Skeletal muscle satellite cell (primary cell): ENCODE results near the gene LSS.

ENCODE experiments used
- H3K27me3 ChIP-seq: 2 replicates; pipeline ENCODE4 v1.7.0; 2013; ENCODE audit warnings: low read length; ENCODE audit not compliant: control insufficient read depth, insufficient read depth
- H3K36me3 ChIP-seq: 2 replicates; pipeline ENCODE4 v1.7.0; 2013; ENCODE audit warnings: mild to moderate bottlenecking, control low read depth, low read length; ENCODE audit not compliant: insufficient read depth
- H3K4me1 ChIP-seq: 2 replicates; pipeline ENCODE4 v1.7.0; 2013; ENCODE audit warnings: low read length; ENCODE audit not compliant: control insufficient read depth, insufficient read depth
- H3K4me2 ChIP-seq: 2 replicates; pipeline ENCODE4 v1.7.0; 2013; ENCODE audit warnings: mild to moderate bottlenecking, low read length
- H3K4me3 ChIP-seq: 2 replicates; pipeline ENCODE4 v1.7.0; 2013; ENCODE audit warnings: low read length
- H3K9ac ChIP-seq: 2 replicates; pipeline ENCODE4 v1.7.0; 2013; ENCODE audit warnings: mild to moderate bottlenecking, low read depth, low read length, moderate library complexity
- H3K9me3 ChIP-seq: replicated peaks from 2 replicates; pipeline ENCODE4 v1.7.0; 2013; ENCODE audit warnings: mild to moderate bottlenecking, control low read depth, low read length

The LSS gene

DNA sequence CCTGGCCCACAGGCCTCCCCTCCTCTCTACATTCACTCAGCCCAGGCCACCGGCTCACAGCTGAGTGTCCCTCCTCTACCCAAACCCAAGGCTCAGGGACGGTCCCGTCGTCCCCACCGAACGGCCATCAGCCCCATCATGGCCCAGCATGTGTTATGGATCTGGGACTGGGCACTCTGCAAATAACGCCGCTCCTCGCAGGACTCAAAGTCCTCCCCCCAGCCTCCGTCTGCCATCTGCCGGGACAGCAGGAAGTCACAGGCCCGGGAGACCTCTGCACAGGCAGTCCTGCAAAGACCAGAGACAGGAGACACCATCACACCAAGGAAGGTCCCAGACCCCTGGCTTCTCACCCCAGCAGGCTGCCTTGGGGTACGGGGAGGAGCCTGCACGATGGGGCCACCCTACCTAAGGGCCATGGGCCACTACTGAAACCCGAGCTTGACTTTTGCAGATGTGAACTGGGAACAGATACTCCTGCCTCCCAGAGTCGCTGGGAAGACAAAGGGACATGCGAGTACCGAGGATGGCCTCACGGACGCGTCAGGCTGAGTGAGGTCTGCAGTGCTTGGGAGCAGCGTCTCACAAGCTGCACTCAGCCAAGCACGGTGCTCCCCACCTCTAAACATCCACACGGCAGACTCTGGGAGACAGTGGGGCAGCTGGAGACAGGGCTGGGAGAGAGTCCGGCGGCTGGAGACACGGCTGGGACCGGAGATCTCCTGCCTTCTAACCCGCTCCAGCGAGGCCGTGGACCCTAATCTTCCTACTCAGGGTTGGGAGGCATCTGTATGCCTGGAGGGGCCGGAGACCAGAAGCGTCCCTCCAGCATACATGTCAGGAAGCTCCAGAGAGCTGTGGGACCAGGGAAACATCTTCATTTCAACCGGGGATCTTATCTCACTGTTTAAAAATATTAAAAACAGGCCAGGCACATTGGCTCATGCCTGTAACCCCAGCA, 33.9 kb downstream of the LSS start:
- H3K9me3 ChIP-seq, result no peaks in the 10 kb centered on the region
- peaks cover 18% of the 10 kb centered on the region for H3K4me1 ChIP-seq
- no peak overlapping the region for H3K4me3 ChIP-seq
- H3K27me3 ChIP-seq, result no peaks in the 10 kb centered on the region
- H3K4me2 ChIP-seq, result no peak overlapping the region
- H3K36me3 ChIP-seq, result peaks cover 63% of the 10 kb centered on the region
- no peak overlapping the region for H3K9ac ChIP-seq

- Histone ChIP-seq H3K9ac (no peak overlapping the region), H3K4me2 (no peak overlapping the region), H3K36me3 (peaks cover 63% of the 10 kb centered on the region), H3K4me1 (peaks cover 25% of the 10 kb centered on the region), H3K9me3 (no peaks in the 10 kb centered on the region), H3K27me3 (no peaks in the 10 kb centered on the region), H3K4me3 (no peak overlapping the region)
These were observed 34.7 kb downstream of the LSS start for GRCh38 chr21:46193829-46194373.

DNA sequence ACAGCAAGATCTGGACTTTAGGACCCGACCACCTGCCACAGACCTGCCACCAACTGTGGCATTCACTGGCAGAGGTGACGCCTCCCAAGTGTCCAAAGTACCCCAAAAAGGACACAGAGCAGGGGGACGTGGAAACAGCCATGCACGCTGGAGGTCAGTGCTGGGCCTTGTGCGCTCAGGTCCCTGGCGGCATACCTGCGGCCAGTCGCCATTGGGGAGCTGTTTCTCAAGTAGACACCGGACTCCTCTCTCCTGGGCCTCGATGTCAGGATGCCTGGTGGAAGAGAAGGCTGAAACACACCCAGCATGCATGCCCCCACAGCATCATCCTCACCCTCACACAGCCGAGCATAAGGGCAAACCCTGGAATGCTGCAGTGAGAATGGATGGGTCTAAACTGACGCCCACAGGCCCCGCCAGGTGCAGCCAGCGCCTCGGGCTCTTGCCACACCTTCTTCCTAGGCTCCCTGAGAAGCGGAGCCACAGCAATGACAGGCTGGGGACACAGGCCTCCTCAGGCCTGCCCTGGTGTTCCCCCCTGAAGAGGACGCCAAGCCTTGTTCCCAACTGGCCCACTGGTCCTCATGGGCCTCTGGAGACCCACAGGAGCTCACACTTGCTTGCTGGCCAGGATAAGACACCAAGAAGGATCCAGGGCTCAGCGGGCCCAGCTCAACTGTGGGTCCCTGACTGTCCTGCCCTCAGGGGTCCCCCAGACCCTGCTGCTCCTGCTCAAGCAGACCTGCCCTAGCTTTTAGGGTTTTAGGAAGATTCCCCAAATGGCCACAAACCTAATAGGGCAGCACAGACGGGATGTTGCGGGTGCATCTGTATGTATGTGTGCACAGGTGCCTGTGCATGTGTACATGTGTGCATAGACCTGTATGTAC, 36.6 kb downstream of the LSS start:
- Histone ChIP-seq H3K9ac (no peak overlapping the region), H3K4me2 (peak overlapping the region; percentile 31), H3K4me3 (no peak overlapping the region), H3K4me1 (peaks cover 37% of the 10 kb centered on the region), H3K9me3 (no peaks in the 10 kb centered on the region), H3K27me3 (no peaks in the 10 kb centered on the region), H3K36me3 (peaks cover 58% of the 10 kb centered on the region)

DNA sequence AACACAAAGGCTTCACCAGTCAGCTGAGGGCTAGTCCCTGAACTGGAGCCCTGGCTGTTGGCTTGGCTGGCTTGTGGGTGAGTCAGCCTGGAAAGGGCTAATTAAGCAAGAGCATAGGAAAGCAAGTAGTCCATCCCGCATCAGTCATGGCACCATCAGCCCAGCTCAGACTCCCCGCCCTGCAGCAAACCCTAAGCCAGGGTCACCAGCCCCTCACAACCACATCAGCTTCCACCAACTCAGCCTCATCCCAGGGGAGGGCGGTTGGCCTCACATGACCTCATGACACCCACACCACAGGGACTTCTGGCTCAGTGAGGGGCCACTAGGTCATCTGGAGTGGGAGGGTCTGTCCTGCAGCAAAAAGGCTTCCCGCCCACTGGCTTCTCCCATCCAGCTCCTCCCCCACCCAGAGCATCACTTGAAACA, 37.3 kb downstream of the LSS start:
- Histone ChIP-seq H3K36me3 (peaks cover 51% of the 10 kb centered on the region), H3K9me3 (no peaks in the 10 kb centered on the region), H3K4me1 (peaks cover 37% of the 10 kb centered on the region), H3K4me3 (no peak overlapping the region), H3K4me2 (peak overlapping the region; percentile 31), H3K9ac (no peak overlapping the region), H3K27me3 (no peaks in the 10 kb centered on the region)

GRCh38 chr21:46190491-46191131, 38.0 kb downstream of the LSS start:
- peak overlapping the region; percentile 13 for H3K4me2 ChIP-seq
- no peaks in the 10 kb centered on the region for H3K9me3 ChIP-seq
- H3K9ac ChIP-seq, result no peak overlapping the region
- H3K4me3 ChIP-seq, result no peak overlapping the region
- H3K27me3 ChIP-seq, result no peaks in the 10 kb centered on the region
- H3K4me1 ChIP-seq, result peaks cover 37% of the 10 kb centered on the region
- H3K36me3 ChIP-seq, result peaks cover 45% of the 10 kb centered on the region

DNA sequence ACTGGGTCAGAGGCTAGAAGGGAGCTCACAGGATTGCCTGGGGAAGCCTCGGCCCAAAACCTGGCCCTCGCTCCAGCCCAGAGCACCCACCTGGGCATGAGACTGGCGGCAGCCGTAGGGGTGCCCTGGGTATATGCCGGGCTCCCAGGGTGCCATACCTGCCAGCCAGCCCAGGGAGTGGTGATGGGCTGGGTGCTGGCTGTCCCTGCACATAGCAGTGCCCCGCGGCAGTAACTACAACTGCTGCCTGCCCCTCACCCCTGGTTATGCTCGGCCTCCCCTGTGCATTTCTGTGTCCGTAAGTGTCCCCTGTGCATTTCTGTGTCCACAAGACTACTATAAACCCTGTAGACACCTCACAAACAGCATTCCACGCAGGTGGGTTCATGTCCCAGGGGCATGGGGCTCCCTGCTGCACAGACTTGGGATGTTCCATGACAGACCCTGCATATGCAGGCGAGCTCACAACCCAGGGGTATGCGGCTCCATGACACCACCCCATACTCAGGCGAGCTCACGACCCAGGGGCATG, 38.5 kb downstream of the LSS start:
- H3K9ac ChIP-seq, result no peak overlapping the region

GRCh38 chr21:46189213-46189958, 39.2 kb downstream of the LSS start:
- H3K27me3 ChIP-seq, result no peaks in the 10 kb centered on the region
- no peaks in the 10 kb centered on the region for H3K9me3 ChIP-seq
- H3K4me3 ChIP-seq, result no peak overlapping the region
- H3K4me1 ChIP-seq, result peaks cover 37% of the 10 kb centered on the region
- H3K4me2 ChIP-seq, result peak overlapping the region; percentile 52
- H3K9ac ChIP-seq, result peak overlapping the region; percentile 40
- peaks cover 32% of the 10 kb centered on the region for H3K36me3 ChIP-seq

More for the DNA sequence above, 38.5 kb downstream of the LSS start:
- Histone ChIP-seq H3K9me3 (no peaks in the 10 kb centered on the region), H3K4me3 (no peak overlapping the region), H3K4me1 (peaks cover 37% of the 10 kb centered on the region), H3K4me2 (no peak overlapping the region), H3K36me3 (peaks cover 39% of the 10 kb centered on the region), H3K27me3 (no peaks in the 10 kb centered on the region)

DNA sequence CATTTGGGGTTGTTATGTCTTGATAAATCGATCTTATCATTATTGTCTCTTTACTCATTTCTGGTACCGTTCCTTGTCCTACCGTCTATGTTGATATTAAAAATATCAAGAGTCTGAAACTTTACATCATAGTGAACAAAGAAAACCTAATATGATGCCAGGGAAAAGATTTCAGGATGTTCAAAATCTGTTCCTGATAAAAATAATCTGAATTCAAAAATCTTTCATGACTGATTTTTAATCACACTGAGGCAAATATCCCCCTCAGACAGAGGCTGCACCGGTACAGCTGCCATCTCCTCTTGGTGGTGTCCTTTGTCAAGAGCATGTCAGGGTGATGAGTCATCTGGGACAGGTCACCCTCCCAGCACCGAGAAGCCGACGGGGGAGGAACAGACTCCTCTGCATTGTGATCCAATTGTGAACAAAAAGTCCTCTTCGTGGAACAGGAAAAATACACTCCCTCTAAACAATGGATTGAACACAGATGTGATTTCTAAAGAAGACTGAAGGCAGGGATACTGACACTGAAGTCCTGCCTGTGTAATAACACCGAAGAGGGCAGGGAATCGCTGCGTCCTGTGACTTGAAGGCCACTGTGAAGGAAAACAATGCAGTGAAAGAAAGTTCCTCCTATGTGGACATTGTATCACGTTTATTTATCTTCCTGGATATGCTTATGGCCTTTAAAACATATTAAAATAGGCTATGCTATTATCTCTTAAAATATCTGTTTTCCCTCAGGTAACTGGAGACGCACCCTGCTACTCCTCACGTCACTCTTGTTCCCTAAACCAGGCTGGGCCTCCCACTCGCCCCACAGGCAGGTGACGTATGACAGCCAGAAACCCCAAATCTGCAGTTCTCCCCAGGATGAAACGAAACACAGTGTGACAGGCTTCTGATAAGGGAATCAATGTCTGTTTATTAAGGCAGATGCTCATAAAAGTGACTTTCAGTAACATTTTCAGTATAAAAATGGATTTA, 40.1 kb downstream of the LSS start:
- no peaks in the 10 kb centered on the region for H3K27me3 ChIP-seq
- H3K9me3 ChIP-seq, result no peaks in the 10 kb centered on the region
- peak overlapping the region; percentile 52 for H3K4me2 ChIP-seq
- peaks cover 37% of the 10 kb centered on the region for H3K4me1 ChIP-seq
- peak overlapping the region; percentile 40 for H3K9ac ChIP-seq
- peaks cover 24% of the 10 kb centered on the region for H3K36me3 ChIP-seq
- H3K4me3 ChIP-seq, result peak overlapping the region; percentile 5

GRCh38 chr21:46187814-46188213, 40.8 kb downstream of the LSS start:
- H3K4me3 ChIP-seq, result no peak overlapping the region
- H3K9ac ChIP-seq, result no peak overlapping the region
- H3K4me1 ChIP-seq, result peaks cover 42% of the 10 kb centered on the region
- H3K4me2 ChIP-seq, result no peak overlapping the region
- H3K9me3 ChIP-seq, result no peaks in the 10 kb centered on the region
- H3K27me3 ChIP-seq, result no peaks in the 10 kb centered on the region
- H3K36me3 ChIP-seq, result peaks cover 22% of the 10 kb centered on the region
